Colonic mucosa (tissue), 4 donors: ENCODE results near the gene NUDT17. TPM values are rescaled to one million over a fixed set of nuclear protein-coding genes. Genes with fewer than 3 reads are reported as not detected.

Source experiments
- DNase-seq: peaks from one replicate; pipeline ENCODE4 v3.0.0-alpha.2; 2020
- H3K27ac ChIP-seq: fragments of 200-600 bp; one replicate; pipeline ENCODE4 v1.8.0; 2021
- H3K27me3 ChIP-seq: fragments of 200-600 bp; one replicate; pipeline ENCODE4 v1.8.0; 2021
- H3K36me3 ChIP-seq: fragments of 200-600 bp; one replicate; pipeline ENCODE4 v1.8.0; 2021
- H3K4me1 ChIP-seq: fragments of 200-600 bp; one replicate; pipeline ENCODE4 v1.8.0; 2021; ENCODE audit warnings: mild to moderate bottlenecking
- H3K4me3 ChIP-seq: fragments of 200-600 bp; one replicate; pipeline ENCODE4 v1.8.0; 2021
- H3K9ac ChIP-seq, 2 donors: one replicate each; pipeline ENCODE4 v1.7.0; 2013; ENCODE audit warnings: control low read depth in 2 of 2, low read depth in 2 of 2, low read length in 2 of 2
- H3K9me3 ChIP-seq: fragments of 200-600 bp; one replicate; pipeline ENCODE4 v1.8.0; 2021
- intact Hi-C: fragments of 100-400 bp; cut with DNase I; formaldehyde crosslinking; loops from one replicate; pipeline ENCODE4 v1.14.1; 2022
- total RNA-seq, 2 donors: library from RNA; stranded (reverse); fragmentation: NEBNext Ultra II Directional in 1 of 2; extraction: Animal tissue kit (Norgen Biotek cat#: 25700) in 1 of 2; gene quantifications; one replicate each; pipeline ENCODE4 v1.2.1, GENCODE V29; 2021
- TF ChIP-seq, protein P1 (sequence below): fragments of 200-600 bp; IDR thresholded peaks from one replicate; pipeline ENCODE4 v1.8.0; 2022; ENCODE audit warnings: antibody characterized with exemption, mild to moderate bottlenecking
- donor health status: healthy.
- donor health status: DM: no; HTN: no; CAD: no.
- donor health status: DM: no; HTN: no; CAD: no.

The NUDT17 gene
- total RNA-seq, 2 donors from 2014 or later = 0.69 to 0.82 TPM

DNA sequence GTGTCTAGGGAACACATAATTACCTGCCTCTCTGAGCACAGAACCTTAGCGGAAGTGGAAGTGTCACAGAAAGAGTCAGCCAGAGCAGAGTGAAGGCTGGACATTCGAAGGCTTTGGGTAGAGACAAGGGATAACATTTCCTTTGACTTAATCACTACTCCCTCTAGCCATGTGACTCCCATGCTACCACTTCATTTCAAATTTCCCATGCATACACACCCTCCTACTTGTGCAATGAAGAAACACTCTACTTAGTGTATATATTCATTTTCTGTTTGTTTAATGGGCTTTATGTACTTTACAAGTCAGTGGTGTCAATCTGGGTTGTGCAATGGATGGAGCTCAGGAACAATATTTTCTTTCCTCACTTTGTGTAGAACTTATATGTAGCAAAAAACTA lies 33.3 kb downstream of the NUDT17 start:
- no peaks in the 10 kb centered on the region for H3K36me3 ChIP-seq
- H3K4me1 ChIP-seq = no peaks in the 10 kb centered on the region
- no peaks in the 10 kb centered on the region for H3K9me3 ChIP-seq
- H3K27me3 ChIP-seq = peaks cover under 1% of the 10 kb centered on the region
- no peak overlapping the region for H3K27ac ChIP-seq
- TF ChIP-seq, protein P1, sequence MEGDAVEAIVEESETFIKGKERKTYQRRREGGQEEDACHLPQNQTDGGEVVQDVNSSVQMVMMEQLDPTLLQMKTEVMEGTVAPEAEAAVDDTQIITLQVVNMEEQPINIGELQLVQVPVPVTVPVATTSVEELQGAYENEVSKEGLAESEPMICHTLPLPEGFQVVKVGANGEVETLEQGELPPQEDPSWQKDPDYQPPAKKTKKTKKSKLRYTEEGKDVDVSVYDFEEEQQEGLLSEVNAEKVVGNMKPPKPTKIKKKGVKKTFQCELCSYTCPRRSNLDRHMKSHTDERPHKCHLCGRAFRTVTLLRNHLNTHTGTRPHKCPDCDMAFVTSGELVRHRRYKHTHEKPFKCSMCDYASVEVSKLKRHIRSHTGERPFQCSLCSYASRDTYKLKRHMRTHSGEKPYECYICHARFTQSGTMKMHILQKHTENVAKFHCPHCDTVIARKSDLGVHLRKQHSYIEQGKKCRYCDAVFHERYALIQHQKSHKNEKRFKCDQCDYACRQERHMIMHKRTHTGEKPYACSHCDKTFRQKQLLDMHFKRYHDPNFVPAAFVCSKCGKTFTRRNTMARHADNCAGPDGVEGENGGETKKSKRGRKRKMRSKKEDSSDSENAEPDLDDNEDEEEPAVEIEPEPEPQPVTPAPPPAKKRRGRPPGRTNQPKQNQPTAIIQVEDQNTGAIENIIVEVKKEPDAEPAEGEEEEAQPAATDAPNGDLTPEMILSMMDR = no peak
- intact Hi-C loops = no loop called here
- no peak overlapping the region for H3K4me3 ChIP-seq
- no peak overlapping the region for H3K9ac ChIP-seq
- no peak for DNase-seq

DNA sequence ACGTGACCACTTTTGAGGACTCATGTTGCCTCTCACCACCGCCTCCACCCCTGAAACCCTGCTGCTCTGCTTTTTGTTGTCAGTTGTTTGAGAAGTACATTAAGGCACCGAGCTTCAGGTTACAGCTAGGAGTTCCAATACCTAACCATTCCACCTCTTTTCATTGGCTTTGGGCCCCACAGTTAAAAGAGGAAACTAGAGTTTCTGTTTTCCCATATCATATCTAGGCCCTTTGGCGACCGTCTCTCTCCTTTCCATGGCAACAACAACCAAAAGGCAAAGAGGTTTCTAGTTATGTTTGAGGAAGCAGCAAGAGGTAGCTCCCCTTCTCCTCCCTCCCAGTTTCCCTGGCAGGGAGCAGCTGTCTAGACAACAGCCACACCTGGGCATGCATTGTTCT lies 34.3 kb downstream of the NUDT17 start:
- H3K27ac ChIP-seq = no peak overlapping the region
- H3K4me3 ChIP-seq = no peak overlapping the region
- H3K27me3 ChIP-seq = peaks cover 4% of the 10 kb centered on the region
- no peak overlapping the region for H3K9ac ChIP-seq
- no peaks in the 10 kb centered on the region for H3K9me3 ChIP-seq
- intact Hi-C loops = no loop called here
- H3K4me1 ChIP-seq = no peaks in the 10 kb centered on the region
- TF ChIP-seq, protein P1 = no peak
- no peaks in the 10 kb centered on the region for H3K36me3 ChIP-seq
- DNase-seq = no peak

DNA sequence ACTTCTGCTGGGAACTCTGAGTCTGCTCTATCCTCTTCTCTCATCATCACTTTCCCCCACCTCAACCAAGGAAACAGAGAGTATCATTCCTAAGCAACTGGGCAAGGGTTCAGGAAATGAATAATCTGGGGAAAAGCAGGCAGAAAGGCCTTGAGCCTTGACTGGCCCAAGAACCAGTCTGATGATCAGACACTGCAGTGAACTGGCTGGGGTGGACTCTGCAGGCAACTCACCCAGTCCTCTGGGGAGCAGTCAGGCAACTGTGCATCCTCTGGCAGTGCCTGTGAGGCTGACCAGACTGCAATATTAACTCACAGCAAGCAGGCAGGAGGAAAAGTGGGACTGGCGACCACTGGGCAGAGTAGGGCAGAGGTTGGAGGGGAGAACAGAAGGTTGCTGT lies 39.2 kb downstream of the NUDT17 start:
- DNase-seq = no peak
- H3K27ac ChIP-seq = no peak overlapping the region
- intact Hi-C loops = no loop called here
- H3K4me1 ChIP-seq = no peaks in the 10 kb centered on the region
- H3K4me3 ChIP-seq = no peak overlapping the region
- TF ChIP-seq, protein P1 = no peak
- H3K27me3 ChIP-seq = peaks cover 4% of the 10 kb centered on the region
- no peaks in the 10 kb centered on the region for H3K36me3 ChIP-seq
- no peaks in the 10 kb centered on the region for H3K9me3 ChIP-seq
- no peak overlapping the region for H3K9ac ChIP-seq

DNA sequence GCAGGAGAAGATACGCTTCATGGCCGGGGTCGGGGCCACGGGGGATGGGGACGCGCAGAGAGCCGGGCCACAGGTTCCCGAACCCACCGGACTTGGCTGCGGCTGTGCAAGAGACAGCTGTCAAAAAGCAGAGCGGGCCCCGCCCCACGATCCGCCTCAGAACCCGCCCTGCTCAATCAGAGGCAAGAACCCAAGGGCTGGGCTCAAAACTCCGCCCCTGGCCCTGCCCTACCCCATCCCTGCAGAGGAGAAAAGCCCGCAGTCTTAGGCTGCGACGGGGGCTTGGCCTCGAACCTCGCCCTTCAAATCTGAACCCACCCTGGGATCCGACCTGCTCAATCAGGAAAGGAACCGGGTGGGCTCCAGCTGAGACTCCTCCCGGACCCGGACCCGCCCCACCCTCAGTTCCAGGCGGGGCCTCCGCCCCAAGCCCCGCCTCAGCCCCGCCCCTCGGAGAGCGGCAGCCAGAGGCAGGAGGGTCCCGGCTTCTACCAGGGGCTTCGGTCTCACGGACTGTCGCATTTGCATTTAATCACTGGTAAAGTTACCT lies 40.4 kb downstream of the NUDT17 start, which contains the start of gene ANKRD35:
ANKRD35 (minus strand) TSS at position 129 of the 550 bp plus-strand sequence; CDS start at position 21, 108 bp downstream.
- DNase-seq = peak; percentile 88
- Histone ChIP-seq H3K4me3 (peak within 1 kb of the TSS; percentile 74), H3K9ac (peak within 1 kb of the TSS in 1 of 2 donors; percentile 17), H3K9me3 (no peaks in the 10 kb centered on the region), H3K36me3 (no peaks in the 10 kb centered on the region), H3K27ac (no peak within 1 kb of the TSS), H3K4me1 (peaks cover under 1% of the 10 kb centered on the region), H3K27me3 (peaks cover 4% of the 10 kb centered on the region)
- intact Hi-C loops = no loop called here
- TF ChIP-seq, protein P1 = no peak

DNA sequence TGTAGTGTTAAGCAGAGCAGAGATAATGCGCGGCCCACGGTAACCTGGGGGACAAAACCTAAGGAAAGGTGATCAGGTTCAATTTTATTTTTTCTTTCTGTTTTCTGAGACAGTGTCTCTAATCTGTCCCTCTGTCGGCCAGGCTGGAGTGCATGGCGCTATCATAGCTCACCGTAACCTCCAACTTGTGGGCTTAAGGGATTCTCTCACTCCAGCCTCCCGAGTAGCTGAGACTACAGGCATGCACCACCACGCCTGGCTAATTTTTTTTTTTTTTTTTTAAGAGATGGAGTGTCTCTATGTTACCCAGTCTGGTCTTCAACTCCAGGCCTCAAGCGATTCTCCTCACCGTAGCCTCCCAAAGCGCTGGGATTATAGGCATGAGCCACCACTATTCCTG lies 41.0 kb downstream of the NUDT17 start:
- Histone ChIP-seq H3K9ac (no peak overlapping the region), H3K9me3 (no peaks in the 10 kb centered on the region), H3K36me3 (no peaks in the 10 kb centered on the region), H3K4me3 (peak overlapping the region; percentile 74), H3K27ac (no peak overlapping the region), H3K4me1 (peaks cover 4% of the 10 kb centered on the region), H3K27me3 (peaks cover 4% of the 10 kb centered on the region)
- intact Hi-C loops = no loop called here
- TF ChIP-seq, protein P1 = no peak
- DNase-seq = no peak
